ENCODE measurements around the gene MAD1L1.

DNA sequence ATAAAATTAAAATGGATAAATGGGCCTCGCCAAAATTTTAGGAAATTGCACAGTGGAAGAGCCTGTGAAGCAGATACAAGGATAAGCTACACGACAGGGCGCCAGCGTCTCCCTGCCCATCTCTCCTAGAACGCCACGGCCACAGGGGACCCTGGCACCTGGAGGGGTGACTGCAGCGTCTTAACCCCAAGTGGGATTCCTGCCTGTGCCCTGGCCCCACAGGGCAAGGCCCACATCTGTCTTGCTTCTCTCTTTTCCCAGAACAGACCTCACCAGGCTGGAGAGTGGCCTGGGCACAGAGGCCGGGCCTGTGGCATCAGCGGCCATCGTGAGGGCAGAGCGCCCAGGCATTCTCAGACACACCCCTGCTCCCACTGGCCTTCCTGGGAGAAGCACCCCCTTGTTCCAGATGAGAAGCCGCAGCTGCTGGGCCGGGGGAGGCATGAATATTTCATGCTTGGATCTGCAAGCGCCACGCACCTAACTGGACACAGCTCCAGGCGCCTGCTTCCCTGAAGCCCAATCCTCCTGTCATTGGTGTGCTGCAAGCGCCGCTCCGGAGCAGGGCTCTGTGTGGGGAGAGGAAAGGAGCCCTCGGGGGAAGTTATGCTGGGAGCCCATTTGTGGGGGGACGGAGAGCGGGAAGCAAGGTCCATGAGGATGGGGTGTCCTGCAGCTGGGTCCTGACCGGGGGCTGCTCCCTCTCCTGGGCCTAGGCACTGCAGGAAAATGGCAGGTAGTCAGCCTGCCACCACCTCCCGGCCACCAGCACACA lies 409.2 kb downstream of the MAD1L1 start:
- no peak for TF ChIP-seq ATF3 (CRISPR knock-in tag; conservative IDR thresholded peaks at IDR 0.05)
- TF ChIP-seq, protein P1, sequence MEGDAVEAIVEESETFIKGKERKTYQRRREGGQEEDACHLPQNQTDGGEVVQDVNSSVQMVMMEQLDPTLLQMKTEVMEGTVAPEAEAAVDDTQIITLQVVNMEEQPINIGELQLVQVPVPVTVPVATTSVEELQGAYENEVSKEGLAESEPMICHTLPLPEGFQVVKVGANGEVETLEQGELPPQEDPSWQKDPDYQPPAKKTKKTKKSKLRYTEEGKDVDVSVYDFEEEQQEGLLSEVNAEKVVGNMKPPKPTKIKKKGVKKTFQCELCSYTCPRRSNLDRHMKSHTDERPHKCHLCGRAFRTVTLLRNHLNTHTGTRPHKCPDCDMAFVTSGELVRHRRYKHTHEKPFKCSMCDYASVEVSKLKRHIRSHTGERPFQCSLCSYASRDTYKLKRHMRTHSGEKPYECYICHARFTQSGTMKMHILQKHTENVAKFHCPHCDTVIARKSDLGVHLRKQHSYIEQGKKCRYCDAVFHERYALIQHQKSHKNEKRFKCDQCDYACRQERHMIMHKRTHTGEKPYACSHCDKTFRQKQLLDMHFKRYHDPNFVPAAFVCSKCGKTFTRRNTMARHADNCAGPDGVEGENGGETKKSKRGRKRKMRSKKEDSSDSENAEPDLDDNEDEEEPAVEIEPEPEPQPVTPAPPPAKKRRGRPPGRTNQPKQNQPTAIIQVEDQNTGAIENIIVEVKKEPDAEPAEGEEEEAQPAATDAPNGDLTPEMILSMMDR (IDR thresholded peaks at IDR 0.05), result no peak
- TF ChIP-seq NR3C1 (CRISPR knock-in tag; conservative IDR thresholded peaks at IDR 0.05; ENCODE audit: low read depth), result no peak
- no peak for TF ChIP-seq GABPB1 (CRISPR knock-in tag; IDR thresholded peaks at IDR 0.05)
- no peak for TF ChIP-seq TEAD4 (CRISPR knock-in tag; IDR thresholded peaks at IDR 0.05)
- TF ChIP-seq, protein P2, sequence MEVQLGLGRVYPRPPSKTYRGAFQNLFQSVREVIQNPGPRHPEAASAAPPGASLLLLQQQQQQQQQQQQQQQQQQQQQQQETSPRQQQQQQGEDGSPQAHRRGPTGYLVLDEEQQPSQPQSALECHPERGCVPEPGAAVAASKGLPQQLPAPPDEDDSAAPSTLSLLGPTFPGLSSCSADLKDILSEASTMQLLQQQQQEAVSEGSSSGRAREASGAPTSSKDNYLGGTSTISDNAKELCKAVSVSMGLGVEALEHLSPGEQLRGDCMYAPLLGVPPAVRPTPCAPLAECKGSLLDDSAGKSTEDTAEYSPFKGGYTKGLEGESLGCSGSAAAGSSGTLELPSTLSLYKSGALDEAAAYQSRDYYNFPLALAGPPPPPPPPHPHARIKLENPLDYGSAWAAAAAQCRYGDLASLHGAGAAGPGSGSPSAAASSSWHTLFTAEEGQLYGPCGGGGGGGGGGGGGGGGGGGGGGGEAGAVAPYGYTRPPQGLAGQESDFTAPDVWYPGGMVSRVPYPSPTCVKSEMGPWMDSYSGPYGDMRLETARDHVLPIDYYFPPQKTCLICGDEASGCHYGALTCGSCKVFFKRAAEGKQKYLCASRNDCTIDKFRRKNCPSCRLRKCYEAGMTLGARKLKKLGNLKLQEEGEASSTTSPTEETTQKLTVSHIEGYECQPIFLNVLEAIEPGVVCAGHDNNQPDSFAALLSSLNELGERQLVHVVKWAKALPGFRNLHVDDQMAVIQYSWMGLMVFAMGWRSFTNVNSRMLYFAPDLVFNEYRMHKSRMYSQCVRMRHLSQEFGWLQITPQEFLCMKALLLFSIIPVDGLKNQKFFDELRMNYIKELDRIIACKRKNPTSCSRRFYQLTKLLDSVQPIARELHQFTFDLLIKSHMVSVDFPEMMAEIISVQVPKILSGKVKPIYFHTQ (CRISPR knock-in tag; IDR thresholded peaks at IDR 0.05), result no peak
- TF ChIP-seq RELA (CRISPR knock-in tag; IDR thresholded peaks at IDR 0.05; ENCODE audit: borderline replicate concordance), result no peak
- no peak for TF ChIP-seq PREB (CRISPR knock-in tag; IDR thresholded peaks at IDR 0.05; ENCODE audit: borderline replicate concordance)
- no peak for TF ChIP-seq MYBL2 (CRISPR knock-in tag; IDR thresholded peaks at IDR 0.05)
- TF ChIP-seq ZNF232 (CRISPR knock-in tag; IDR thresholded peaks at IDR 0.05), result no peak
- TF ChIP-seq NFYB (CRISPR knock-in tag; conservative IDR thresholded peaks at IDR 0.05; ENCODE audit: low read depth), result no peak
- TF ChIP-seq ATF6 (CRISPR knock-in tag; IDR thresholded peaks at IDR 0.05), result no peak
- TF ChIP-seq E2F1 (CRISPR knock-in tag; IDR thresholded peaks at IDR 0.05), result no peak
- TF ChIP-seq MAX (CRISPR knock-in tag; IDR thresholded peaks at IDR 0.05), result no peak
